ENCODE data around the gene KAZN.

DNA sequence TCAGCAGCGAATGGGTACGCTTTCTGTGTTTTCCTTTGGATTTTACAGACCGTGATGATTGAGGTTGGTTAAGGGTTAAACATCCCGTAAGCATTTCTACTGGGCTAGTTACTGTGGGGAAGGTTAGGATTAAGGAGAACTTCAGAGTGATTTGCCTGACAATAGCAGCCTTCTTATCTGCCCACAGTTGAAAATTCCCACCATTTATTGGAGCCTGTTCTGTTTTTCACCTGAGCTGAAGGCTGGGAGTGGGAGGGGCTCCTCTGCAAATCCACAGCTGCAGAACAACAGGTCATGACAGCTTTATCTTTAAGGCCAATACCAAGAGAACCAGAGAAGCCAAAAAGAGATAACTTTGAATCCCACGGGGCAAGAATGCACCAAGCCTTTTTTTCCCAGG is 168.6 kb downstream of the KAZN start:
- TF ChIP-seq GATA3 (IDR thresholded peaks at IDR 0.05; ENCODE audit: low read depth, low read length) (no peak), GATA2 (IDR thresholded peaks at IDR 0.05; ENCODE audit: low read depth, low read length) (no peak)

All from SH-SY5Y (cell line).